GM12872 (cell line): ENCODE results near the gene CADPS.

Source experiments
- CTCF ChIP-seq: IDR thresholded peaks from 3 replicates; pipeline ENCODE4 v1.5.1; 2011; ENCODE audit warnings: low read depth, mild to moderate bottlenecking, low read length, moderate library complexity; ENCODE audit not compliant: insufficient read depth

Gene CADPS

GRCh38 chr3:62557450-62557849 lies 317.8 kb downstream of the CADPS start:
- TF ChIP-seq CTCF = no peak

GRCh38 chr3:62556121-62556815 lies 318.9 kb downstream of the CADPS start:
- no peak for TF ChIP-seq CTCF

- TF ChIP-seq CTCF = peak; percentile 24; the same call in 1 of the 3 replicates
Measured at GRCh38 chr3:62554264-62554799, 320.9 kb downstream of the CADPS start.

GRCh38 chr3:62553811-62554210 lies 321.4 kb downstream of the CADPS start:
- no peak for TF ChIP-seq CTCF

- no peak for TF ChIP-seq CTCF
Measured at GRCh38 chr3:62551556-62551955, 323.7 kb downstream of the CADPS start.

- no peak for TF ChIP-seq CTCF
Measured at GRCh38 chr3:62550439-62550838, 324.8 kb downstream of the CADPS start.

- TF ChIP-seq CTCF = no peak
Measured at GRCh38 chr3:62548528-62549205, 326.5 kb downstream of the CADPS start.
